ENCODE results near the gene RIOX2.

DNA sequence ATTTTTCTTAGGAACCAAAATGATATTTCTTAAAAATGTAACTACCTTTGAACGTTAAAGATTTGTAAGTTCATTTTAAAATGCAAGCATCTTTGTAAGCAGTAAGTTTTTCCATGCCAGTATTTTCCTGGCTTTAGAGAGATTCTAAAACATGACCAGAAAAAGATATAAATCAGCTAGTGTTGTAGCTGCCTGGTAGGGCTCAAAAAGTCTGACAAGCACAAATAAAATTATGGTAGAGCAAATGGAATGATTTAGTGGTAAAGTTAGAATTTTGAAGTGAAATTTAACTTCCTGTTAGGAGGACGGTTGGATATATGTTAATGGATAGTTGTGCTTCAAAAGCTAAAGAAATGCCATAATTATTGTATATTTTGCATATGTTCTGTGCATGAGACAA, 33.2 kb upstream of the RIOX2 start:
- TF ChIP-seq POLR2A (IDR thresholded peaks at IDR 0.05) (no peak), CTCF (IDR thresholded peaks at IDR 0.05) (no peak)
